Measurements from ENCODE around the gene ZSWIM6. TPM values are rescaled to one million over a fixed set of nuclear protein-coding genes. Genes with fewer than 3 reads are reported as not detected.

Gene ZSWIM6
- total RNA-seq, 1 donor from 2014 or later = 35.9 TPM

DNA sequence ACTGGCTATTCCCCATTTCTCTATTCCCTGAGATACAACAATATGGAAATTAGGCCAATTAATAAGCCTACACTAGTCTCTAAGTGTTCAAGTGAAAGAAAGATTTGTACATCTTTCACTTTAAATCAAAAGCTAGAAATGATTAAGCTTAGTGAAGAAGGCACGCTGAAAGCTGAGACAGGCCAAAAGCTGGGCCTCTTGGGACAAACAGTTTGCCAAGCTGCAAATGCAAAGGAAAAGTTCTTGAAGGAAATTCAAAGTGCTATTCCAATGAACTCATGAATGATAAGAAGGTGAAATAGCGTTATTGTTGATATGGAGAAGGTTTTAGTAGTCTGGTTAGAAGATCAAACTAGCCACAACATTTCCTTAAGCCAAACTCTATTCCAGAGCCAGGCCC is 256.2 kb downstream of the ZSWIM6 start:
- H3K4me3 Mint-ChIP-seq = no peak overlapping the region

GRCh38 chr5:61589946-61590345 is 257.9 kb downstream of the ZSWIM6 start:
- TF ChIP-seq CTCF (IDR thresholded peaks at IDR 0.05; ENCODE audit: unreplicated experiment) = no peak
- H3K36me3 Mint-ChIP-seq = no peaks in the 10 kb centered on the region
- H3K27ac Mint-ChIP-seq = no peak overlapping the region
- H3K4me3 Mint-ChIP-seq = no peak overlapping the region
- peaks cover 23% of the 10 kb centered on the region for H3K9me3 Mint-ChIP-seq
- DNase-seq (ENCODE audit: low spot score in 2 of 2, unreplicated experiment in 2 of 2) = no peak
- H3K4me1 Mint-ChIP-seq = no peaks in the 10 kb centered on the region
- H3K27me3 Mint-ChIP-seq (ENCODE audit: low read depth) = peaks cover 1% of the 10 kb centered on the region

More for the DNA sequence above, 256.2 kb downstream of the ZSWIM6 start:
- TF ChIP-seq CTCF (IDR thresholded peaks at IDR 0.05; ENCODE audit: unreplicated experiment) = no peak
- Mint-ChIP-seq H3K36me3 (no peaks in the 10 kb centered on the region), H3K27ac (no peak overlapping the region), H3K4me1 (no peaks in the 10 kb centered on the region), H3K9me3 (peaks cover 23% of the 10 kb centered on the region), H3K27me3 (ENCODE audit: low read depth) (peaks cover 1% of the 10 kb centered on the region)
- DNase-seq (ENCODE audit: low spot score in 2 of 2, unreplicated experiment in 2 of 2) = no peak

DNA sequence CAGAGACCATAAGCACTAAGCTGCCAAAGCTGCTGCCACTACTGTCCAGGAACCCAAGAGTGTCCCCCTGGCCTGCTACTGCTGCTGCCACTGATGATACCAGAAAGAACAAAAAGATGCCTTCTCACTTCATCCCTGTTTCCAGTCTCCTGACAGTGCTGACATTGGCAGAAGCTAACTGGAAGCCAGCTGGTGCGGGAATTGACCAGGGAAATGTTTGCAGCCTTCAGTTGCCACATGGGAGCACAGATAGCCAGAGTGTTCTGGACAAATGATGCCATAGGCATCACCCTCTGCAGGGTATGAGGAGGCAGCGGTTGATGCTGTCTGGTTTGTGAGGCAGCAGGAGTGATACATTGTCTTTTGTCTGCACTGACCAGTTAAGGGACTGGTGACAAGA is 258.4 kb downstream of the ZSWIM6 start:
- H3K4me1 Mint-ChIP-seq = no peaks in the 10 kb centered on the region
- H3K4me3 Mint-ChIP-seq = no peak overlapping the region
- H3K27ac Mint-ChIP-seq = no peak overlapping the region
- no peak for DNase-seq (ENCODE audit: low spot score in 2 of 2, unreplicated experiment in 2 of 2)
- TF ChIP-seq CTCF (IDR thresholded peaks at IDR 0.05; ENCODE audit: unreplicated experiment) = no peak
- peaks cover 1% of the 10 kb centered on the region for H3K27me3 Mint-ChIP-seq (ENCODE audit: low read depth)
- H3K9me3 Mint-ChIP-seq = peaks cover 23% of the 10 kb centered on the region
- no peaks in the 10 kb centered on the region for H3K36me3 Mint-ChIP-seq

DNA sequence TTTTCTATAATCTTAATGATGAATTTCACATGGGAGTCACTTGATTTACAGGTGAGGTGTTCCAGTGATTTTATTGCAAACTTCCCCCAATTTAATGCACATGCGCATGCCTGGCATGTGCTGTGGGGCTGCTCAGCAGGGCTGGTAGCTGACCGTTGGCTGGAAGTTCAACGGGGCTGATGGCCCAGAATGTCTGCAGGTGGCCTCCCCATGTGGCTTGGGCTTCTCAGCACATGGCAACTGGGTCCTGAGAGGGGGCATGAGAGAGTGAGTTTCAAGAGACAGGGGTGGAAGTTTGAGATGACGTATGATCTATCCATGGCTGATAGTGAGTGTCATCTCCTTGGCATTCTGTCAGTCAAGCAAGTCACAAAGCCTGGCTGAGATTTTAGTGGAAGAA is 259.8 kb downstream of the ZSWIM6 start:
- Mint-ChIP-seq H3K4me3 (no peak overlapping the region), H3K36me3 (no peaks in the 10 kb centered on the region), H3K27ac (no peak overlapping the region), H3K9me3 (peaks cover 29% of the 10 kb centered on the region), H3K27me3 (ENCODE audit: low read depth) (peaks cover 1% of the 10 kb centered on the region), H3K4me1 (no peaks in the 10 kb centered on the region)
- TF ChIP-seq CTCF (IDR thresholded peaks at IDR 0.05; ENCODE audit: unreplicated experiment) = no peak
- no peak for DNase-seq (ENCODE audit: low spot score in 2 of 2, unreplicated experiment in 2 of 2)

GRCh38 chr5:61595426-61595825 is 263.4 kb downstream of the ZSWIM6 start:
- no peak for DNase-seq (ENCODE audit: low spot score in 2 of 2, unreplicated experiment in 2 of 2)
- no peak for TF ChIP-seq CTCF (IDR thresholded peaks at IDR 0.05; ENCODE audit: unreplicated experiment)
- Mint-ChIP-seq H3K4me1 (peaks cover 9% of the 10 kb centered on the region), H3K27ac (no peak overlapping the region), H3K36me3 (no peaks in the 10 kb centered on the region), H3K9me3 (peaks cover 15% of the 10 kb centered on the region), H3K27me3 (ENCODE audit: low read depth) (no peaks in the 10 kb centered on the region), H3K4me3 (no peak overlapping the region)

Other genes starting within 250 kb of the ZSWIM6 start
- gene SMIM15, start 169.8 kb upstream of the ZSWIM6 start, total RNA-seq = 49.0 to 51.2 TPM (median 50.9 TPM) in 3 replicates